KG1 (cell line): Measurements from ENCODE around the gene CALB2.

Source experiments
- DNase-seq: peaks from one replicate; lab custom pipeline; 2025; lab: John Stamatoyannopoulos, UW

The CALB2 gene

DNA sequence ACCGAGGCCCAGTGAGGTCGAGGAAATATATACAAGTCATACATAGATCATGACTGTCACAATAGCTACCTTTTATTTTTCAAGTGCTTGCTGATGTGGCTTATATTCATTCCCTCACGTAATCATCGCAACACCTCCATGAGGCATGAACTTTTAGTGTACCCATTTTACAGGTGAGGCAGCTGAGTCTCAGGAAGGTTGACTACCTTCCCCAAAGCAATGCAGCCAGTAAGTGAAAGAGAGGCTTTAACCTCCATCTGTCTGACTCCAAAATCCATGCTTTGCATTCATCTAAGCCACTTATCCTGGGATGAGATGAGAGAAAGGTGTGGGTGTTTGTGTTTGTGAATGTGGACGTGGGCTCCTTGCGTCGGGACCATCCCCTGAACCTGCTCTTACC is 30.8 kb downstream of the CALB2 start:
- DNase-seq: no peak

DNA sequence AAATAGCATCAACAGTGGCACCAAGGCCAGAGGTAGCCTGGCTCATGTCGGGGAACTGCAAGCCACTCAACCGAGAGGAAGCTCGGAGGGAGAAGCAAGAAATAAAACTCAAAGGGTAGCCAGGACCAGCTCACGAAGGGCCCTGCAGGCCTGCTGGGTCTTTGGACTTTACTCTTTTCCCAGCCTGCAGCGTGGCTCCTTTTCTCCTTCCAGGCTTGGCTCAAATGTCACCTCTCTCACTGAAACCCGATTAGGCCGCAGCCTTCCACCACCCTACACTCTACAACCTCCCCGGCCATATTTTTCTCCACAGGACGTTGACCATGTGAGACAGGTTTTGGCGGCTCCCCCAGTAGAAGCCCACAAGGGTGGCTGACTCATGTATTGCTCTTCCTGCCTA is 38.1 kb downstream of the CALB2 start:
- no peak for DNase-seq

DNA sequence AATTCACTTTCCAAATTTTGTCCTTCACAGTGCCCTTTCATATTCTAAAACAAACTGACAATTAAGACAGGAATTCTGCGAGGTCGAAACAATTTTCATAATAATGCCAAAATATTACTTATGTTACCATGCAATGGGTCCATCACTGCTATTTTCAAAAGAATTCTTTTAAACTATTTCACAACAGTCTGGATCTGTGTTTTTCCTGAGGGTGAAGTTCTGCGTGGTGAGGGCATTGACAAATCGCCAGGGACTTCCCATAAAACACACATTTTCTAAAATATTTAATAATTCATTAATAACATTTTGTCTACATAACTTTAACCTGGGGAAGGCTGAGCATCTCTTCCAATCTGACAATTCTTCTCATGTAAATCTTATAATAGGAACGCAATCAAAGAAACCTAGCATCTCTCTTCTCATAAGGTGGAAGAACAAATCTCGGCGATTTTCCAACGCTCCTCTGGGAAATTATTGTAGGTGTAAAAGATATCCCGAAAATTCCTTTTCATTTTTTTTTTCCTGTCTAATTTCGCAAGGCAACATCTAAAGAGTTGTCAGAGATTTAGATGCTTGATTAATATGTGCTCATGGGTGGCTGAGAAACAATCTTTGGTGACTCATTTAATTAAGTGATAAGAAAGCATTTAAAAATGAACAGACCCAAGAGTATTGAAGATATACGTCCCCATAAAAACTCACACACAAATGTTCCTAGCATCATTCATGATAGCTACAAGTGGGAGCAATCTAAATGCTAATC is 41.5 kb downstream of the CALB2 start:
- DNase-seq: no peak

DNA sequence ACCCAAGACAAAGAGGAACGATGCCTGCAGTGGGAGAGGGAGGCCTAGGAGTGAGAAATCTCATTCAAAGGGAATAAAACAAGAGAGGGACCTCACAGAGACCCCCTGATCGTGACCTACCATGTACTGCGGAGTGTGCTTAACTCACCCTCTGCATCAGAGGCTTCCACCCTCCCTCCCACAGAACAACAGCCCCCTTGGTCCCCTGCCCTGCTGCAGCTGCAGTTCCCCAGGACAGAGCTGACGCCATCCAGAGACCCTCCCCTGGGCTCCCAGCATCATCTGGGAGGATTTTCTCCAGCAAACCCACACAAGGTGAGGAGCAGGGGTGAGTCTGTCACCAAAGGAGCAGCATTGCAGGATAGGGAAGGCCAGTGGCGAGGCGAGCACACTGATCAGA is 43.5 kb downstream of the CALB2 start:
- DNase-seq: no peak

DNA sequence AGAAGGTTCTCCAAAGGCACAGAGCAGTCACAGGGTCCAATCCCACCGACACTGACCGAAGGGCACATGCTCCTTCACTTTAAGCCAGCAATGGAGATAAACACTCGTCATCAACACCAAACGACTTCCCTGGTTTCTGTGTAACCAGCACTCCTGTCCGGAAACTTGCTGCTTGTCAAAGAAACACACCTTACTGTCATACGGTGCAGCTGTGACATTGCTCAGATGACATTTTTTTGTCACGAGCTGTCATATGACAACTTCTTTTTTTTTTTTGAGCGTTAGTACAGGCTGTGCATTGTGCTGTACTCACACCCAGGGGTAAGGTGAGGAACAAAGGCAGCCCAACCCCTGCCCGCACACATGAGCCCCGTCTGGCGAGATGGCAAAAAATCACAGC is 44.2 kb downstream of the CALB2 start:
- no peak for DNase-seq

DNA sequence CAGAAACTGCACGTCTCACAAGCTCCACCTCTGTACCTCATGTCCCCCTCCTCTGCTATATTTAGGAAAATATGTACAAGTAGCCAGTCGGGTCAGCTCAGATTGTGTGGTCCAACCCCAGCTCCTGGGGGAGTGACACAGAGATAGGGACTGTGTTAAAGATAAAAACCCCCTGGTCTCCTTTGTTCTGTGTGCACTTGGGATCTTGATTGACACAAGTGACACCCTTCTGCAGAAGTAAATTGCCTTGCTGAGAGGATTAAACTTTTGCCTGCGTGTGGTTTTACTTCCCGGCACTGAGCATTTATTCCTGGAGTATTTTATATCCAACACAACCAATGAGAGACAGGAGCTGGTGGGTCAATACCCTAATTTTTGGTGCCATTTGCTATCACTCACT is 45.8 kb downstream of the CALB2 start:
- no peak for DNase-seq

DNA sequence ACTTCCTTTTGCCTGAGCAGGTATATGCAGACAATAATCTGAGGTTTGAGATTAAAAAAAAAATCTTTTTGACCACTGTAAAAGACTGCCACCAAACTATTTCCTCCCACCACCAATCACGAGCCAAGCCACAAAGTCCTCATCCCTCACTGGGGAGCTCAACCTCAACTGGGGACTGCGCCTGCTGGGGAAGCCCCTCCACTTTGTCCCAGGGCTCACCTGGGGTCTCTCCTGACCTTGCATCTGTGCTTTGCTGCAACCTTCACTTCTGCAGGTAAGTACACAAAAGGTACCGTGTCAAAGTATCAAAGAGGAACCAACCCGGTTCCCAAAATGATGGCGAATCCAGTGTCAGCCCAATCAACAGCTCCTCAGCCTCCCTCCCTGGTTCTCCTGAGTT is 47.8 kb downstream of the CALB2 start:
- DNase-seq: no peak

DNA sequence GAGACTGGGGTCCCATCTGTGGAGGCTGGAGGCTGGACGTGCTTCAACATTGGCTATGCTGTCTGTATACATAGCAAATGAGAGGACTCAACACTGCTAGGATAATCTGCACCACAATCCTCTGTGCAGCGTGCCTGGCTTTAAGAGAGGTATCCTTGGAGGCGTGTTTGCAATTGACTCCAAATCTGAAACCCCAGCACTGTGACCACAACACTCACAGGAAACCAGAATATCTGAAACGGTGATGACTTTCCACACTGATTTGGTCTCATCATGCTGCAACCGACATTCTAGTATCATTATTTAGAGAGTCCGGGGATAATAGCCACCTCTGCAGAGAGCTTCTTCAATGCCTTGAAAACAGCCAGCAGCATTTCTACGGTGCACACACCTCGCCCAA is 48.2 kb downstream of the CALB2 start:
- DNase-seq: no peak

DNA sequence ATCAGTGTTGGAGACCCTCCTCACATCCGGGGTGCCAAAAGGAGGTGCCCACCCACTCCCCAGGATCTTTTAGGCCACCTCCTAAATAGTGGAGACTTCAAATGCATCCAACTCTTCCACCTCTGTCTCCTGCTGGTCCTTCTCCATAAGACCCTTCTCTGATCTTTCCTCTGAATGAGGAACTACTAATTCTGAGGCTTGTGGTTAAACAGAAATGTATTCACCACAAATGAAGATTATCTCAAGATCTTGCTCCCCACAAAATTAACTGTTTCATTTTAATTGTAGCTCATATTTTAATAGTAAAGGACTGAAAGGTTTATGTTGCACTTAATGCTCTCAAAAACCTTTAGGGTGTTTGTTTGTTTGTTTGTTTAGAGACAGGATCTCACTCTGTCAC is 49.2 kb downstream of the CALB2 start:
- no peak for DNase-seq

DNA sequence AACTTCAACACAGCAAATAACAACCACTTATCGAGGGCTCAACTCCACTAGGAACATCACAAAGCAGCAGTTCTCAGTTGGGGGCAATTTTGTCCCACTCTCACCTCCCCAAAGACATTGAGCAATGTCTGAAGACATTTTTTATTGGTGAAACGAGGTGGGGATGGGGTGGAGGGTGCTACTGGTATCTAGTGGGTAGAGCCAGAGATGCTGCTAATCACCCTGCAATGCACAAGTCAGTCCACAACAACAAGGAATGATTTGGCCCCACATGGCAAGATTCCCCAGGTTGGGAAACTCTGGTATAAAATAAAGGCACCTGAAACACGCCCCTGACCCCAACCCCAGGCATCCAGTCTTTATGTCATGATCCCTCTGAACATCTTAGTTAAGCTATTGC is 50.0 kb downstream of the CALB2 start:
- DNase-seq: no peak

DNA sequence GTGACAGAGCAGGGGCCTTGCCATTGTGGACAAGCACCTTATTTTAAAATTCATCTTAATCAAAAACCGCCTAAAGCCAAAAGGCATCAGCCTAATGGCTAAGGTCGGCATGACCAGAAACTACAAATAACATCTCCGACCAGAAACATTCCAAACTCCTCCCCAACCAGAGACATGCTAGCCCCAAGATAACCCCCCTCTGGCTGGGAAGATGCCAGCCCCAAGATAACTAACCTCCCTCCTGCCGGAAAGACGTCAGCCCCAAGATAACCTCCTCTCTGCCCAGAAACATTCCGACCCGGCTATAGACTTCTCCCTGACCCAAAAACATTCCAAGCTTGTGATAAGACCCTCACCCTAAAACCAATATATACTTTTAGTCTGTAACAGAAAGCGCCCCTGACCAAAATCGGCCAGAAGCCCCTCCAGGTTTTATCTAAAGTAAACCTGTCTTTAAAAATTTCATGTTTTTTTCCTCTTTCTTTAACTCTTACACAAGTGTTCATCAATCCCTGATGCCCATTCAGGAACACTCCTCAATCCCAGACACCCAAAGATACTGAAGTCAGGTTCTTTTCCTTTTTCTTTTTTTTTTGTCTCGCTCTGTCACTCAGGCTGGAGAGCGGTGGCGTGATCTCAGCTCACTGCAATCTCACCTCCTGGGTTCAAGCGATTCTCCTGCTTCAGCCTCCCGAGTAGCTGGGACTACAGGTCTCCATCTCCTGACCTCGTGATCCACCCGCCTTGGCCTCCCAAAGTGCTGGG is 50.7 kb downstream of the CALB2 start:
- DNase-seq: no peak

DNA sequence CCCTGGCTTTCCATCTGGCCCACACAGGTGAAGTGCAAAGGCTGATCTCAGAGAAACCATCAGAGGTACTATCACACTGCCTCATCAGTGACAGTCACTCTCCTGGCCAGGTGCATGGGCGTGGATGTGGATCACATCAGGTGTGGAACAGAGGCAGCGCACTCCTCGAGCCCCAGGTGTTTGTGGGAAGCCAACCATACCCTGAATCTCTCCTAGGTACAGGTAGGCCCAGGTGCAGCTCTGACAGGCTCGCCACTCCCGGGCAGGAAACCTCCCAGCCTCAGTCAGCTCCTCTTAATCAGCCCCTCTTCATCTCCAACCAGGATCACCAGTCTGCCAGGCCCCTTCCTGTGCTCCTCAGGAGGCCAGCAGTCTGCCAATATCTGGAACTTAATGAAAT is 51.6 kb downstream of the CALB2 start:
- DNase-seq: no peak

DNA sequence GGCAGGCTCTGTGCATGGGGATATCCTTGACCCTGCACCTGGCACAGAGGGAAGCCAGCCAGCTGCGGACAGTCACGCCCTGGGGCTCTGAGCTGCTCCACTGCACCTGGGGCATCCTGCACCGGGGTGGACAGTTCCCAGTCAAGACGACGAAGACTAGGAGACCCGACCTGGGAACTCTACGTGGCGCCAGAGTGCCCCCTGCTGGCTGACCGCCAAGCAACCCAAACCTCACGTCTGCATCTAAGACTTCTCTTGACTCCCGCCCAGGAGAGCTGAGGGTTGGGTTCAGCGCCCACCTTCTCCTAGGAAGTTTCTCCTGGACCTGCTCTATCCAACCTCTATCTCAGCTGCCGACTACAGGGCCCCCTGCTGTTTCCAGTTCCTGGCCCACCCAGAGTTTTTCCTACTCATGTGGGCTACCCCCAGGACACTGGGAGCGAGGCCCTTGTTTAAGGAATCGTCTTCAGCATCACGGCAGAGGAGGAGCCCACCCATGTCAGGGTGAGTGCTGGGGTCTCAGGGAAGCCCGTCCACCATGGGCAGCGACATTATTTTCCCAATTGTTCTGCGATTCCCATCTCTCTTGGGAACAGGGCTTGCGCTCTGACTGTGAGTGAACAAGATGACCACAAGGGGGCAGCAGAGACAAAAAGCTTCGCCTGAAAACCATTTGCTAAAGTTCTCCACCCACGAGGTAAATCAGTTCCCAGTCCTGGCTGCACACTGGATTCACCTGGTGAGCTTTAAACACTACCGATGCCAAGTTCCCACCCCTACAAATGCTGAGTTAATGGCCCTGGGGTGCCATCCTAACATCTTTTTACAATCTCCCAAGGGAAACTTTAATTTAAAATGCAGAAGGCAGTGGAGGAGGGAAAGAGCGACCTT is 54.0 kb downstream of the CALB2 start:
- peak; percentile 46 for DNase-seq

DNA sequence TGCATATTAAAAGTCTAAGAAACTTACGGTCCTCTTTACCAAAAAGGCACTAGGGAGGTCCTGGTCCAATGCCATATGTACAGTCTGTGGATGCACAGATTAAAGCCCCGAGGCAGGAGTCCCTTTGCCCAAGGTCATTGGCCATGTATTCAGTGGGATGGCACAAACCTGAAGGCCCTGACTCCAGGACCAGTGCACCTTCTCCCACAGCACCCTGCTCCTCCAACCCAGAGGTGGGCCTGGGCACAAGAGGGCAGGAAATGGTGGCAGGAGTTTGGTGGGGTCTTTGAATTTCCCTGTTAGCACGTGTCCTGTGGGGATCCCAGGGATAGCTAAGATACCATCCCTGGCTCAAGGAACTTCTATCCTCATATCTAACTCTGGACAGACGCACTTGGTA is 54.8 kb downstream of the CALB2 start:
- DNase-seq: no peak

DNA sequence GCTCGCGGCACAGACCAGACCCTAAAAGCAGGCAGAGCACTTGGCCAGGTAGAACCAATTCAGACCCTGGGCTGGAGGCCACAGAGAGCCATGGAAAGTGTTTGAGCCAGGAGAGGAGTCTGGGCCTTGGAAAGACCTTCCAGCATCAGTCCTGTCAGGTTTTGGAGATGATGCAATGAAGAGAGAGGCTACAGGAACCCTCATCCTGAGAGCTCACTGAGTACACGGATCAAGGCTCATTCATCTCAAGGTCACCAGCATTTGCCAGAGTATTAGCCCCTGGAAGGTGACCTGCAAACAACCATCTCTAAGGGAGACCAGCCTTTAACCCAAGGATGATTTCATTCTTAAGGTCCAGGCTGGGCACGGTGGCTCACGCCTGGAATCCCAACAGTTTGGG is 55.5 kb downstream of the CALB2 start:
- no peak for DNase-seq

DNA sequence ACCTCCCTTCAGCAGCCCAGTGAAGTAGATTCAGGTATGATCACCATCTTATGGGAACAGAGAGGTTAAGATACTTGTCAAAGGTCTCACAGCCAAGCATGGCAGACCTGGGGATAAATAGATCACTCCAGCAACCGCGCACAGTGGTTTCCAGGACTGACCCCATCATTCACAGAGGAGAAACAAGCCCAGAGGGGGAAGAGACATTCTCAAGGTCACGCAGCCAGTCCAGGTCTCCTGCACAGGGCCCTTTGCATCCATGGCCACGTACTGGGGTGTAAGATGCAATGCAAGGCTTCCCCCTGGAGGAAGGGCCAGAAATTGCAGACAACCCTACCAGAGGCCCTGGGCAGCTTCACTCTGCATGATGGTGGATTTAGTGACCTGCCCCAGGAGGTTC is 63.4 kb downstream of the CALB2 start:
- no peak for DNase-seq

DNA sequence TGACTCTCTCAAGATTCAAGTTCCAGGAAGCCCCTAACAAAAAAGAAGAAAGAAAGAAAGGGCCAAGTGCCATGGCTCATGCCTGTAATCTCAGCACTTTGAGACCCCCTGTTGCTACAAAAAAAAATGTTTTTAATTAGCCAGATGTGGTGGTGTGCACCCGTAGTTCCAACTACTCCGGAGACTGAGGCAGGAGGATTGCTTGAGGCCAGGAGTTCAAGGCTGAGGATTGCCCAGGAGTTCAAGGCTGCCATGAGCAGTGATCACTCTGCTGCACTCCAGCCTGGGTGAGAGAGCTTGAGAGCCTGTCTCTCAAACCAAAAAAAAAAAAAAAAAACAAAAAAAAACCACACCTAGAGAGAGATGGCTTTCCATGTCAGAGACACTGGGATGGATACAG is 64.5 kb downstream of the CALB2 start:
- DNase-seq: no peak

DNA sequence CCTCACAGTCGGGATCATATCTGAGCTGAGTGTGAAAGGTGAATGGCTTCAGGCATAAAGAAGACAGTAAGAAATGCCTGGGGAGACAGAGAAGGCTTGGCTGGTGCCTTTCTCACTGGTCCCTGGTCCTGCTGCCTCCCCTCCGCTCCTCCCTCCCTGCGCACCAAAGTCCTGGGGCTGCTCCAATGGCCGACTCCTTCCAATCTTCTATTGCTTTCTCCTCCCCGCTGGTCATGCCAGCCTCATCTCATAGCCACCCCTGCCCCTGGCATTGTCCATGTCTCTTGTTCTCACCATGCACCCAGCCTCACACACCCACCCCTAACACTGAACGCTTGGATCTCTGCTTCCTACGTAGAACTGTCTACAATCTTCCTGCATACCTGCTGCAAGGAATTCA is 65.3 kb downstream of the CALB2 start:
- DNase-seq: no peak

DNA sequence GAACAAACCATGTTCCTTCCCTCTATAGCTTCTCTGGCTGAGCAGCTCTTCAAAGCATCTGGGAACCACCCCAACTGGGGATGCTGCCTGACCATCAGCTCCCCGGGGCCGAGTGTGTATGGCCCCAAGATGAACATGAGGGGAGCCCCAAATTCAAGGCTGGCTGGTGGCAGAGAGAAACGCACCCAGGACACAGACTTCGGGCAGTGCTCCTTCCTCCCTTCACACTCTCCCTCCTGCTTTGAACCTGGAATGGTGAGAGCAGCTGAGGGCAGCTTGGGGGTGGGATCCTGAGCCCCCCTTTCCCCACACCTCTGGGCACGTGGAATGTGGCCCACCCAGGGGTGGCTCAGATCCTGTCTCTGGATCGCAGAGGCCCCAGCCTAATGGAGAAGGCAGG is 66.1 kb downstream of the CALB2 start:
- no peak for DNase-seq

DNA sequence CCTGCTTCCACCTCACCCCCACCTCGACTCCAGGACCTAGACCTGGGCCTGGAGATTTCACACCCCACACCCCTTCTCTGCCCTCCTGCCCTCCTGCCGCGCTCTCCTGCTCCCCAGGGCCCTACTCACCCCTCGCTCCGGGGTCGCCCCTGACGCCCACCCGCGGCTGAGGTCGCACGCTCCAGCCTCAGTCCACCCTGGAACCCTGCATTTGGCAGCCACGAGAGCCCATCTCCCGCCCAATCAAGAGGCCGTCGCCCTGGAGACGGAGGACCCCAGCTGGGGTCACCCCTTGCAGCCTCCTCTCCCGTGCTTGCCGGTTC is 67.2 kb downstream of the CALB2 start:
- no peak for DNase-seq

DNA sequence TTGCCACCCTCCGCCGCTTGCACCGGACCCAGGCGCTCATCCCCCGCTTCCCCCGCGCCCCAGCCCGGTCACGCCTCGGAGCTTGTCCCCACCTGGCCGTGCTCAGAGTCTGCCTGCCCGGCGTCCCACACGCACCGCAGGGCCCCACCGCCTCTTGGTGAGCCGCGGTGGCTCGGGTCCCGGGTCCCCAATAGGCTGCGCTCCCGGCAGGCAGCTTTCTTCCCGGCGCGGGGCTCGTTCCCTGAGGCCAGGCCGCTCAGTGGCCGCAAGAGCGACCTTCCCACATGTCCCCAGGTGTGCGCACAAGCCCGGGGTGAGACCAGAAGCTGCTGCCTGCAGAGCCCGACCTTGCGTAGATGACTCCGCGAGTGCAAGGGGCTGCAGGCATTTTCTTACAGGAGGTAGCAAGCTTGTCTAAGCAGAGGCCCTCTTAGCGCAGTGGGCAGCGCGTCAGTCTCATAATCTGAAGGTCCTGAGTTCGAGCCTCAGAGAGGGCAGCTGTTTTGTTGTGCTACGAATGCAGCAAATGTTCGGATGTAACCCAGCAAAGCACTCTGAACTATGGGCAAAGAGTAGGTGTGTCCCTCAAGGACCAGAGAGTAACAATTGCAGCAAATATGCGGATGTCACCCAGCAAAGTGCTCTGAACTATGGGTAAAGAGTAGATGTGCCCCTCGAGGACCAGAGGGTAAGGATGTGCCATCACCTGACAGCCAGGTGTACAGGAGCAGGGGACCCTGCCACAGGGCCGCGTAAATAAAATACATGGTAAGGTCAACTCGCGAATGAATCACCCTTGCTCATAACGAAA is 67.8 kb downstream of the CALB2 start:
- DNase-seq: no peak
